ENCODE data around the gene FRMD4B. TPM values are rescaled to one million over a fixed set of nuclear protein-coding genes. Genes with fewer than 3 reads are reported as not detected.

Gene FRMD4B
- total RNA-seq, 2 donors from 2014 or later, result 36.7 to 38.1 TPM

DNA sequence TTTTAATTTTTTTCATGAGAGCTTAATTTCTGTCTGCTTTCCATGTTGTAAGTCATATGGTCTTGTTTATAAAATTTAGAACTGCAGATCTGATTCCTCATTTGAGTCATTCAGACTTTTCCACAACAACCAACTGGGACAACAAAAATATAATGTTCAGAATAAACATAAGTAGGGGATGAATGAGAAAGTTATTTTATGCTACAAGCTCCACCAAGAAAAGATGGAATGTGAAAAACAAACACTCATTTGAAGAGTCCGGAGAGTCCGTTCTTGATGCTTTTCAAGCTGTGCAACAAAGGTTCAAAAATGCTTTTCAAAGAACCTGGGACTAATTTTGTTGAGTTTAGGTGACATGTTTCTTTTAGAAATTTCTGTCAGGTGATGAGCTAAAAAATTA lies 9.2 kb downstream of the FRMD4B start:
- ATAC-seq, result no peak
- no peak for DNase-seq
- intact Hi-C loops (cut with DNase I), result no loop called here

DNA sequence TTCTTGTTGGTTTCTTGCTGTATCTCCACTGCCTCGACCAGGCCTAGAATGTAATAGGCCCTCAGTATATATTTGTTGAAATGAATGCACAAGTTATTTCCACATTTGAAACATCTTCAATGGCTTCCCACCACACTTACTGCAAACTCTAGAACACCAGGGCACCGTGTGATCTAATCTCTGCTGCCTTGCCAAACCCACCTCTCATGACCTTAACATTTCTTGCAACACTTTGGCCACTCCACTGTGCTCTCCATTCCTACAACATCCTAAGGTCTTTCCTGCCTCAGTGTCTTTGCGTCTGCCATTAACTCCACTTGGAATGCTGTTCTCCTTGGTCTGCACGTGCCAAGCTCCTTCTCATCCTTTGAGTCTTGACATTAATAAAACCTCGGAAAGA lies 14.1 kb downstream of the FRMD4B start:
- intact Hi-C loops (cut with DNase I), result no loop called here
- ATAC-seq (no peak), DNase-seq (no peak)

- intact Hi-C loops (cut with DNase I), result no loop called here
- DNase-seq (no peak), ATAC-seq (peak; percentile 11 to 48)
Measured at GRCh38 chr3:69370901-69371301, 15.0 kb downstream of the FRMD4B start.

DNA sequence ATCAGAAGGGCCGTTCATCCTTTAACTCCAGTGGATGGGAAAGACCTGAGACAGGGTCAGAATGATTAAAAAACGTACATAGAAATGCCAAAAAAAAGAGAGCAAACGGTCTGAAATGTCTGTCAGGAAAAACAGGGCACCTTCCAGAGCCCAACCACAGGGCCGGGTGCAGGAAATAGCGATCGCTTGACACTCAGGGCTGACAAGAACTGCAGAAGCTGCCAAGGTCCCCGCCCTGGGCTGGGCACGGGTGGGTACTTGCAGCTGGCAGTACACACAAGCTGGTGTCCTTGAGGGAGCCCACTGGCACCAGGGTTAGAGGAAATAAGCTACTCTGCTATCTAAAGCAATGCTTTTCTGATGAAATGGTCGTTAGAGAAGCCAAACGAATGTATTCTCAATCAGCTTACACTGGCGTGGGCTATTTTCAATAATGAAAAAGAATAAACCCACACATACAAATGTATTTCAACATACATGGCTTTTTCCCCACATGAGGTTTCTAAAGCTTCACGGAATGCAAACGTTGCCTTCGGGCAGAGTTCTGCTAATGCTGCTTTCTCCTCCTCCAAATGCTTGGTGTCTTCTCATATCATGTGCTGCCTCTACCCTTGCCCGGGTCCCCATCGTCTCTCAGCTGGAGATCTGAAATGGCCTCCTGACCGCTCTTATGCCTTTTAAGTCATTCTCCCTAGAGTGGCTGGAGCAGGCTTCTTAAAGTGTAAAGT lies 15.6 kb downstream of the FRMD4B start:
- intact Hi-C loops (cut with DNase I), result no loop called here

GRCh38 chr3:69368129-69368741 lies 17.7 kb downstream of the FRMD4B start:
- ATAC-seq, result peak in 1 of 2 donors; percentile 11
- intact Hi-C loops (cut with DNase I), result no loop called here
- no peak for DNase-seq

More for the DNA sequence above, 15.6 kb downstream of the FRMD4B start:
- peak; percentile 95 to 96 for ATAC-seq
- DNase-seq, result peak; percentile 88

GRCh38 chr3:69367586-69367985 lies 18.3 kb downstream of the FRMD4B start:
- no peak for ATAC-seq
- DNase-seq, result no peak
- intact Hi-C loops (cut with DNase I), result no loop called here

DNA sequence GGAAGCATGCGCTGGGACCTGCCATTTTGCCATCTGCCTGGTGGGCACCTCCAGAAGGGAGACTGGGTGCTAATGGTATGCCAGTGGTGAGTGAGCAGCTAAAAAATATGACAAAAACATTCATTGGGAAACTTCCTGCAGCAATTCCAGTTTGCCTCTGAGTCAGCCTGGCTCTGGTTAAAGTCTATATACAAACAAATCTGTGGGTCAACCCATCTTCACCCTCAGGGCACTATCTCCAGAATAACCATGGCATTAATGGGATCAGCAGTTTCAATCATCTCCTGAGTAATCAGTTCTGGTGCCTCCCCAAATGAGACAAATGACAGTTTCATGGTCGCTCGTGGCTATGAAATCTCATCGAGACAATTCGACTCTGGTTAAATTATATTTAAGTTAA lies 21.5 kb downstream of the FRMD4B start:
- peak in 1 of 2 donors; percentile 38 for ATAC-seq
- no peak for DNase-seq

DNA sequence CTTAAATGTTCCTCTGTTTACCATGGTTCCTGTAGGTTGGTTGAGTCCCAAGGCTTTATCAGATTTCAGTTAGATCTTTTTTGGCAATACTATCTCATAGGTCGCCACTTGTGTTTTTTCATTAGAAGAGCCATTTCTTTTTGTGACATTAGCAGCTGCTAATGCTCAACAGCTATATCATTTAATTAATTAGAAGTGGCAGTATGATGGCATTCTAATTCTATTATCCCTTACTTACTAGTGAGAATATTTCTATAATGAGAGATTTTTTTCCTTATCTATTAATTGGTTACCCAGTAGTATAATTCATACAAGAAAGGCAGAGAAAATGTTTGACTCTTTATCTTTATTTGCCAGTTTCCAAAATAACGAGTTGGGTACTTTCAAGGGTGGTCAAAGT lies 25.2 kb downstream of the FRMD4B start:
- ATAC-seq, result no peak

More for the DNA sequence above, 21.5 kb downstream of the FRMD4B start:
- intact Hi-C loops (cut with DNase I), result no loop called here

GRCh38 chr3:69359916-69360315 lies 26.0 kb downstream of the FRMD4B start:
- ATAC-seq (no peak), DNase-seq (no peak)
- intact Hi-C loops (cut with DNase I), result no loop called here

More for the DNA sequence above, 25.2 kb downstream of the FRMD4B start:
- DNase-seq, result no peak
- intact Hi-C loops (cut with DNase I), result no loop called here

DNA sequence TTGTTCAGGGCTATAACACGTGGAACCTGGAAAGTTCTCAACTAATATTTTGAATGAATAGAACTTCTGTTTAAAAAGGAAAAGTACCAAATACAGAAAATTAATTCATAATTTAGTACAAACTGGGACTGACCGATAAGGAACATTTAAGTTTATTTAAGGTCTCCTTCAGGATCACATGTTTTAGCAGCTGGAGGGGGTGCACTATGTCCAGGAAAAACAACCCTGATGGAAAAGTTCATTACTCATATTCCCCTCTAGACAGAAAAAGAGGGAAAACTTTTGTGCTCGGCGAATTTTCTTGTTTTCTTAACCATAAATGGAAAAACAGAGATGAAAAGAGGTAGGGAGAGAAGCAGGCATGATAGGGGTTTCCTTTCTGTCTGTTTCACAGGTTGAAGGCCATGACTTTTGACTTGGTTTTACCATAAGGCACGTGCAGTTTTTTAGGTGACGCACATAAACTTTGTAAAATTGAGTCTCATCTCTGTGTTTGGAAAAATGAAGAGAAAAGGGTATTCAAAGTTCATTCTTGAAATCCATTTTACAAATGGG lies 26.5 kb downstream of the FRMD4B start:
- no peak for DNase-seq
- peak in 1 of 2 donors; percentile 86 for ATAC-seq
- intact Hi-C loops (cut with DNase I), result no loop called here

DNA sequence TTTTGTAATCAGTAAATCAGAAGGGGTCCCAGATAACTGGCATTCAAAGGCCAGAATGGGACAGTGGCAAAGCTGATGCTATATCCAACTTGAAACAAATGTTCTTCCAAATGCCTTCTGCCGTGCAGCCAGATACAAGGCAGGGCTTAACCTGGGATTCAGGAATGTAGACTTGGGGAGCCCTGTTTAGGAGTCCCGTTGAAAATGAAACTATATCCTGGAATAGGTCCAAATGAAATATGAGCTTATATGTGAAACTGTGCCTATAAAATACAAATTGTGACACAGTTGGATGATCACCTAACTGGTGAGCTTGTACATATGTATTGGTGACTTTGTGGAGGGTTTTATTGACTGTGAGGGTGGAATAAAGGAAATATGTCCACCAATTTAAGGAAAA lies 28.7 kb downstream of the FRMD4B start:
- no peak for DNase-seq
- intact Hi-C loops (cut with DNase I), result no loop called here
- no peak for ATAC-seq

GRCh38 chr3:69354948-69355347 lies 30.9 kb downstream of the FRMD4B start:
- no peak for DNase-seq
- intact Hi-C loops (cut with DNase I), result loop anchor here in 1 of 2 donors (1.0 kb wide), 1 partner anchor 8 kb away; no protein-coding TSS in a partner anchor
- no peak for ATAC-seq

GRCh38 chr3:69353503-69353902 lies 32.4 kb downstream of the FRMD4B start:
- intact Hi-C loops (cut with DNase I), result no loop called here
- ATAC-seq (peak in 1 of 2 donors; percentile 74), DNase-seq (peak; percentile 68)

DNA sequence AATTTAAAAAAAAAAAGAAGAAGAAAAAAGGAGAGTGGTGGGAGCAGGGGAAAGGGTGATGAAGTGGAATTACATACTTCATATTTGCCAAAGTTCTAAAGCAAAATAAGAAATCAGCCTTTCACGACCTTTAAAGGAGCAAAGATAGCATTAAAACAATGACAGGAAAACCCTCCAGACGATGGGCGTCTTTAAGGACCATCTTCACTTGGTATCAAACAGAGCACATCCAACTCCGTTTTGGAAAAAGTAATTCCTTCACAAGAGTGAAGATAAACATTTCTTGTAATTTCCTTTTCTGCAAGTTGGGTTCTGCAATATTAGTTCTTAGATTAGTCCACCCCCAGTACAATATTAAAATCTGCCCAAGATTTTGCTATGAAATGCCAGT lies 32.8 kb downstream of the FRMD4B start:
- no peak for ATAC-seq
- intact Hi-C loops (cut with DNase I), result no loop called here

DNA sequence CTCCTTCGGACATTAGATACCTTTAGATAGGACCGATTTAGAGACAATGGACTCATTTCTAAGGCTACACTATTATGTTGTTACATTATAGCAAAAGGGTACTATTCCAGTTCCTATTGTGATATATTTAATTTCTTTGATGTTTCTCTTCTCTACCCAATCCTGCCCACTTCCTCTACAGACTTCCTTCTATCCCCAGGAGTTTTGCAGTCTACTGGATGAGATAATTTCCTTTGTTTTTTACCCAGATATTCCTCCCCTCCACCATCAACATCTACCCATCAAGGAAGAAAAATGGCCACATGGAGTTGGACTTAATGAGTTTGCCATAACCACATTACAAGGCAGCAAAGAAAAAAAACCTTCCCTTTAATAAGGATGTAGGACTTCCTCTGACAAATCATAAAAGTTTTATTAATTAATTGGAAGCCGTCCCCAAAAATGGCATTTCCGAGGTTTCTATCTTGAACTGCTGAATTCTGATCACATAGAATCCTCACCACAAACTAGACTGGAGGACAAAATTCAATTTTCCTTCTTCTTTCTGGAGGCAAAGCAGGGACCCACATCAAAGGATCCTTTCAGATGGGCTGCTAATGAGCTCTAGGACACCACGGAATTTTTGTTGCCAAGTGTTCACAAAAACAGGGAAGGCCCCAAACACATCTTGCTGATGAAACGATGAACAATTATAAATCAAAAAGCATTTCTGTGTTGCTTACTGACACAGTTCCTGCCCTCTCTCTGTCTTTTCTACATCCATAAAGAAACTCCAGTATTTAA lies 33.4 kb downstream of the FRMD4B start:
- ATAC-seq (peak; percentile 19 to 71), DNase-seq (no peak)
- intact Hi-C loops (cut with DNase I), result no loop called here

More for the DNA sequence above, 32.8 kb downstream of the FRMD4B start:
- DNase-seq, result no peak

DNA sequence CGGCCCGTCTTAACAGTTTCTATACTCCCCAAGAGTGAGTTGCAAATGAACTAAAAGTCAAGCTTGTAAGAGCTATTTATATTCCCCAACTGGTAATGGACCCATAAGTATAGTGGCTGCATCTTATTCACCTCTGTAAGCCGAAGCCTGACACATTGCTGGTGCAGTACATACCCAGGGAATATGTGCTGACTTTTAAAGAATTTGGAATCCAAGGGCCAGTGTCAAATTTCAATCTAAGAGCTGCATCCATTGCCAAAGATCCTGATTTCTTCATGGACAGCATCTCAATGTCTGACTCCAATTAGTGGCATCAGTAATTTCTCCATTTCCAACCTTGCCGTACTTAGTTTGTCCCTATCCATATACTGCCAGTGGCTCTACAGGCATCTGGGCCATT lies 42.0 kb downstream of the FRMD4B start:
- DNase-seq (no peak), ATAC-seq (no peak)
- intact Hi-C loops (cut with DNase I), result no loop called here

DNA sequence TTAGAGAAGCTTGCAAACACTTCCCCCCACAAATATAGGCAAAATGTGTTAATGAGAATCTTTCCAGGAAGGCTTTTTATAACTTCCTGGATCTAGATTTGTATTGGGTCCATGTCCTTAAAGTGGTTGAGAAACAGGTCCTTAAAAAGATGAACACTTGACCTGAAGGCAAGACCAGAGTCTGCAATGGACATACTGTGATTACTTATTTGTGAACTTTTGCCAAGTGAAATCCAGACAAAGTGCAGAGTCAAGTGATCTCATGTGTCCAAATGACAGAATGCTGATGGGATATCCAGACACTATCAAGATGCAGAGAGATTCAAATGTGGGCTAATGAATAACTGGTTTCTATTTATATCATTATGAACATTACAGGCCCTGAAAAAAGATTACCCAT lies 43.8 kb downstream of the FRMD4B start:
- peak; percentile 30 to 72 for ATAC-seq

GRCh38 chr3:69339760-69340159 lies 46.1 kb downstream of the FRMD4B start:
- ATAC-seq (peak in 1 of 2 donors; percentile 56), DNase-seq (no peak)
- intact Hi-C loops (cut with DNase I), result no loop called here

More for the DNA sequence above, 43.8 kb downstream of the FRMD4B start:
- no peak for DNase-seq
- intact Hi-C loops (cut with DNase I), result no loop called here

DNA sequence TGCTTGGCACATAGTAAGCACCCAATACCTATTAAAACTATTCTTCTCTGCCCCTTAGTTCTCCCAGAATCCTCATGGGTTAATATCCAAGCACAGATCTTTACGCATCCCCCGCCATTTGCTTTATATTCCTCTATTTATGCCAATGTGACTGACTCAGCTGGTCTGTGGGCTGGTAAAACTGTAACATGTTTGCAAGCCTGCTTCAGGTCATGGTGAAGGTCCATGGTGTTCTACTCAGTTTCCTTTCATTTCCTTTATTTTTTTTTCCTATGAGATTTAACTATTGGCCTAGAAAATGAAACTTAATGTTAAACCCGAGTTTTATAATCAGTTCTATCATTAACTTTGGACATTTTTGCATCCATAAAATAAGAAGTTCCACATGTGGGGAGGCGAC lies 47.0 kb downstream of the FRMD4B start:
- intact Hi-C loops (cut with DNase I), result no loop called here
- ATAC-seq, result no peak

DNA sequence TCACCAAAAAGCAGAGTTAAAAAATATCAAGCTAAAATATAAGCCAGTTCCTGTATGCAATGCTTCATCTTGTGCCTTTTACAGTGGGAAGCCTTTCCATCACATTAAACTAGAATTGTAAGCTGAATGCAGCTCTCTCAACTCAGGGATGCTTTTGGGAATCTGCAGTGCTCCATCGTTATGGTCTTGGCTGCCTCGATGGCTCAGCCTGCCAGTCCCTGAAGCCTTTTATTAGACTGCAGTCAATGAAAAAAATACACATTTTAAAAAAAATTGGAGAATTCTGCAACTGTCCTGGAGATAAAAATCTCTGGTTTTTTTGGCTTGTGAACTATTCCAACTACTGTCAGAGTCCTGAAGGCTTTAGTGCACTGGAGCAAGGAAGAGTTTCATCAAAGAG lies 53.0 kb downstream of the FRMD4B start:
- ATAC-seq, result no peak
- DNase-seq, result no peak
- intact Hi-C loops (cut with DNase I), result no loop called here

More for the DNA sequence above, 47.0 kb downstream of the FRMD4B start:
- DNase-seq, result no peak
